Right lobe of liver (tissue), 4 donors: Measurements from ENCODE around the gene C2CD4C.
"Not testable (repeated sequence)": the region's sequence is repeated elsewhere in the genome, so short reads cannot be mapped to it uniquely, and the experiment has no call there.

Source experiments
- POLR2A ChIP-seq: fragments of 450-650 bp; IDR thresholded peaks from one replicate; pipeline ENCODE4 v1.6.1; 2017; ENCODE audit warnings: antibody characterized with exemption, mild to moderate bottlenecking
- TF ChIP-seq, protein P1 (sequence below), 4 donors: fragments of 200-600 bp in 3 of 4; fragments of 450-650 bp in 1 of 4; IDR thresholded peaks; one replicate each; pipeline versions ENCODE4 v1.5.1 to v1.8.0; 2016 to 2022; ENCODE audit warnings: antibody characterized with exemption in 4 of 4, mild to moderate bottlenecking in 2 of 4
- donor health status: DM: no; HTN: no; CAD: no.
- donor health status: DM: no; HTN: no; CAD: no.
- donor health status: DM: no; HTN: yes; CAD: no.

DNA sequence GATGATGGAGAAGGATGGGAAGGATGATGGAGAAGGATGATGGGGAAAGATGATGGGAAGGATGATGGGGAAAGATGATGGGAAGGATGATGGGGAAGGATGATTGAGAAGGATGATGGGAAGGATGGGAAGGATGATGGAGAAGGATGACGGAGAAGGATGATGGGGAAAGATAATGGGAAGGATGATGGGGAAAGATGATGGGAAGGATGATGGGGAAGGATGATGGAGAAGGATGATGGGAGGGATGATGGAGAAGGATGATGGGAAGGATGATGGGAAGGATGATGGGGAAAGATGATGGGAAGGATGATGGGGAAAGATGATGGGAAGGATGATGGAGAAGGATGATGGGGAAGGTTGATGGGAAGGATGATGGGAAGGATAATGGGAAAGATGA, 14.1 kb downstream of the C2CD4C start:
- TF ChIP-seq, protein P1, sequence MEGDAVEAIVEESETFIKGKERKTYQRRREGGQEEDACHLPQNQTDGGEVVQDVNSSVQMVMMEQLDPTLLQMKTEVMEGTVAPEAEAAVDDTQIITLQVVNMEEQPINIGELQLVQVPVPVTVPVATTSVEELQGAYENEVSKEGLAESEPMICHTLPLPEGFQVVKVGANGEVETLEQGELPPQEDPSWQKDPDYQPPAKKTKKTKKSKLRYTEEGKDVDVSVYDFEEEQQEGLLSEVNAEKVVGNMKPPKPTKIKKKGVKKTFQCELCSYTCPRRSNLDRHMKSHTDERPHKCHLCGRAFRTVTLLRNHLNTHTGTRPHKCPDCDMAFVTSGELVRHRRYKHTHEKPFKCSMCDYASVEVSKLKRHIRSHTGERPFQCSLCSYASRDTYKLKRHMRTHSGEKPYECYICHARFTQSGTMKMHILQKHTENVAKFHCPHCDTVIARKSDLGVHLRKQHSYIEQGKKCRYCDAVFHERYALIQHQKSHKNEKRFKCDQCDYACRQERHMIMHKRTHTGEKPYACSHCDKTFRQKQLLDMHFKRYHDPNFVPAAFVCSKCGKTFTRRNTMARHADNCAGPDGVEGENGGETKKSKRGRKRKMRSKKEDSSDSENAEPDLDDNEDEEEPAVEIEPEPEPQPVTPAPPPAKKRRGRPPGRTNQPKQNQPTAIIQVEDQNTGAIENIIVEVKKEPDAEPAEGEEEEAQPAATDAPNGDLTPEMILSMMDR (IDR thresholded peaks at IDR 0.05) = not testable (repeated sequence)
- TF ChIP-seq POLR2A = not testable (repeated sequence)
